Activated naive CD8-positive, alpha-beta T cell treated with anti-CD3 and anti-CD28 coated beads, Interleukin-2, amount 10 ng/mL, durations not matched to agents 7 days and 5 days (primary cell): Measurements from ENCODE around the gene DNPEP. TPM values are rescaled to one million over a fixed set of nuclear protein-coding genes. Genes with fewer than 3 reads are reported as not detected.

ENCODE experiments used
- ATAC-seq: fragments of 150-1000 bp; cut with Tn5 transposase; one replicate; pipeline ENCODE4 v1.10.0; 2021; ENCODE audit warnings: low read depth, moderate library complexity
- POLR2A ChIA-PET: fragments of 350-600 bp; sonication (Branson Sonifier 250); formaldehyde crosslinking; loops from one replicate; lab custom pipeline; 2021; ENCODE audit warnings: antibody characterized with exemption; lab: Charles Lee
- DNase-seq: peaks from one replicate; pipeline ENCODE4 v3.0.0; 2021
- H3K27ac Mint-ChIP-seq: one replicate; pipeline ENCODE4 v1.8.0; 2022; ENCODE audit warnings: mild to moderate bottlenecking, mixed read lengths
- H3K27me3 Mint-ChIP-seq: one replicate; pipeline ENCODE4 v1.8.0; 2022; ENCODE audit warnings: mild to moderate bottlenecking, moderate library complexity, mixed read lengths
- H3K36me3 Mint-ChIP-seq: one replicate; pipeline ENCODE4 v1.8.0; 2021; ENCODE audit warnings: mild to moderate bottlenecking, mixed read lengths
- H3K4me1 Mint-ChIP-seq: one replicate; pipeline ENCODE4 v1.8.0; 2021; ENCODE audit warnings: mixed read lengths
- H3K4me3 Mint-ChIP-seq: one replicate; pipeline ENCODE4 v1.8.0; 2022; ENCODE audit warnings: mild to moderate bottlenecking, moderate library complexity, mixed read lengths
- H3K9me3 Mint-ChIP-seq: one replicate; pipeline ENCODE4 v1.8.0; 2021; ENCODE audit warnings: mixed read lengths
- total RNA-seq, 2 experiments: library from RNA; stranded (reverse); gene quantifications; one replicate each; pipeline ENCODE4 v1.2.3, GENCODE V29; 2021

Gene DNPEP
- total RNA-seq = 10 to 100 TPM; 63.2 to 69.0 TPM

GRCh38 chr2:219387306-219388120, at the start of gene DNPEP:
Gene DNPEP, minus strand, starts transcription at chr2:219387912. Its CDS starts 118 bp downstream, at chr2:219387794.
- Mint-ChIP-seq H3K36me3 (peaks cover 9% of the 10 kb centered on the region), H3K27ac (peak within 1 kb of the TSS; percentile 93), H3K4me1 (peaks cover 8% of the 10 kb centered on the region), H3K9me3 (no peaks in the 10 kb centered on the region), H3K27me3 (no peaks in the 10 kb centered on the region), H3K4me3 (peak within 1 kb of the TSS; percentile 89)
- ATAC-seq (peak; percentile 65), DNase-seq (peak; percentile 97)
- POLR2A ChIA-PET = interaction anchor here (0.7 to 3.4 kb wide), 14 partner anchors 10 to 212 kb away, joined by 3 to 13 read pairs (median 4); partner anchors contain the start of genes CHPF, GMPPA, STK11IP and TMEM198

GRCh38 chr2:219437141-219437540, 49.4 kb upstream of the DNPEP start:
- Mint-ChIP-seq H3K4me1 (peaks cover 6% of the 10 kb centered on the region), H3K27me3 (peaks cover 47% of the 10 kb centered on the region), H3K9me3 (no peaks in the 10 kb centered on the region), H3K4me3 (no peak overlapping the region), H3K36me3 (no peaks in the 10 kb centered on the region), H3K27ac (no peak overlapping the region)
- DNase-seq (no peak), ATAC-seq (no peak)
- POLR2A ChIA-PET = interaction anchor here (1.0 kb wide), 1 partner anchor 15 kb away, joined by 4 read pairs; no protein-coding TSS in a partner anchor

DNA sequence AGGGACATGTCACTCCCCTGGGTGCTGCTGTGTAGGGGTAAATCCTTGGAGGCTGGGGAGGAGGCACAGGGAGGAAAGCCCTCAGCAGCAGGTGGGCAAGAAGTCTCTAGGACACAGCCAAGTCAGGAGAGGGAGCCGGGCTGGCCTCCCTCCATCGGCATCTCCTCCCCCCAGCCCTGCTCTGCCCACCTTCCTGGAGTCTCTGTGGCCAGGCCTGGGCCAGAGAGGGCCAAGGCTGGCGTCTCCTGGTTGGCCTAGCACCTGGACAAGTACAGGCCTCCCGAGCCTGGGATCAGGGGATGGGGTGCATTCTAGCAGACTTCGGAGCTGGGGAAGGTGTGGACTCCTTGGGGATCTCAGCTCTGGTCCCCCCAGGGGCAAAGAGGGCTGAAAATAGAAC, 48.8 kb upstream of the DNPEP start:
- no peak overlapping the region for H3K27ac Mint-ChIP-seq
- no peaks in the 10 kb centered on the region for H3K9me3 Mint-ChIP-seq
- H3K4me1 Mint-ChIP-seq = peaks cover 6% of the 10 kb centered on the region
- peaks cover 46% of the 10 kb centered on the region for H3K27me3 Mint-ChIP-seq
- DNase-seq (no peak), ATAC-seq (no peak)
- POLR2A ChIA-PET = interaction anchor here (1.0 kb wide), 1 partner anchor 15 kb away, joined by 4 read pairs; no protein-coding TSS in a partner anchor
- H3K4me3 Mint-ChIP-seq = no peak overlapping the region
- no peaks in the 10 kb centered on the region for H3K36me3 Mint-ChIP-seq

DNA sequence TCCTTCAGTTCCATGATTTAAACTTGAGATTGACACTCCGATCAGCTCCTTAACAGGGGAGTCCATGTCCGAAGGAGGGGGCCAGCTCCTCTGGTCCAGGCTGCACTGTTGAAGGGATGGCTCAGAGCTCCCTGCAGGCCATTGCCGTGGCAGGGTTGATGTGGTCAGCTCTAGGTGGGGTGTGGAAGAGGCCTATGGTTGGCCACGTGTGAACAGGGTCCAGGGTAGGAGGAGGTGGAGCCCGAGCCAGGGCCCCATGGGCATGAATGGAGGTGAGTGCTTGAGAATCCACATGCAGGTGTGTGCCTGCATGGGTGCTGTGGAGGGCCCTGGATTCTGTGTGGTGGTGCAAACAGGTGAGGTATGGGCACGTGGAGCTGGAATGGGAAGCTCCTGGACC, 48.0 kb upstream of the DNPEP start:
- Mint-ChIP-seq H3K4me3 (no peak overlapping the region), H3K4me1 (peaks cover 3% of the 10 kb centered on the region), H3K27ac (no peak overlapping the region), H3K9me3 (no peaks in the 10 kb centered on the region), H3K36me3 (no peaks in the 10 kb centered on the region), H3K27me3 (peaks cover 38% of the 10 kb centered on the region)
- POLR2A ChIA-PET = no interaction called here
- DNase-seq (no peak), ATAC-seq (no peak)

DNA sequence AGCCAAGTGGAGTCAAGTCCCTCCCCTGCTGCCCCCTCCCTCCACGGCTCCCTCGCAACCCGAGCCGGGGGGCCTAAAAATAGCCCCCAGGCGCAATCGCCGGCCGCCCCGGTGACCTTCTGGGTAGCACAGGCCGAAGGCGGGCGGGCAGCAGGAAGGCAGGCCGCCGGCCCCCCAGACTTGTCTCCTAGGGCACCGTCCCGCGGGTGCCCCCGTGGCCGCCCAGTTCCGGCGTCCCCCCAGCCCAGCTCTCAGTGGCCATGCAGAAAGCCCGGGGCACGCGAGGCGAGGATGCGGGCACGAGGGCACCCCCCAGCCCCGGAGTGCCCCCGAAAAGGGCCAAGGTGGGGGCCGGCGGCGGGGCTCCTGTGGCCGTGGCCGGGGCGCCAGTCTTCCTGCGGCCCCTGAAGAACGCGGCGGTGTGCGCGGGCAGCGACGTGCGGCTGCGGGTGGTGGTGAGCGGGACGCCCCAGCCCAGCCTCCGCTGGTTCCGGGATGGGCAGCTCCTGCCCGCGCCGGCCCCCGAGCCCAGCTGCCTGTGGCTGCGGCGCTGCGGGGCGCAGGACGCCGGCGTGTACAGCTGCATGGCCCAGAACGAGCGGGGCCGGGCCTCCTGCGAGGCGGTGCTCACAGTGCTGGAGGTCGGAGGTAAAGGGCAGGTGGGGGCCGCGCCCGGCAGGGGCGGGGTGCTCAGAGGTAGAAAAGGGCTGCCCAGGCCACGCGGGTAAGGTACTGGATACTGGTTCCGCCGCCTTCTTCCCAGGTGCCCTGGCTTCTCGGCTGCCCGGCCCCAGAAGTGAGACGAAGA, 47.2 kb upstream of the DNPEP start, which contains the start of gene SPEG:
SPEG (plus strand) TSS at position 126 of the 808 bp plus-strand sequence; CDS start at position 261, 135 bp downstream.
- POLR2A ChIA-PET = no interaction called here
- H3K4me1 Mint-ChIP-seq = peaks cover 3% of the 10 kb centered on the region

GRCh38 chr2:219434468-219434717, 46.7 kb upstream of the DNPEP start:
- no peaks in the 10 kb centered on the region for H3K9me3 Mint-ChIP-seq
- peaks cover 33% of the 10 kb centered on the region for H3K27me3 Mint-ChIP-seq
- peaks cover 3% of the 10 kb centered on the region for H3K4me1 Mint-ChIP-seq
- no peak overlapping the region for H3K27ac Mint-ChIP-seq
- no peak overlapping the region for H3K4me3 Mint-ChIP-seq
- H3K36me3 Mint-ChIP-seq = no peaks in the 10 kb centered on the region
- ATAC-seq (no peak), DNase-seq (no peak)
- POLR2A ChIA-PET = no interaction called here

More for the DNA sequence above, 47.2 kb upstream of the DNPEP start, which contains the start of gene SPEG:
- Mint-ChIP-seq H3K4me3 (no peak within 1 kb of the TSS), H3K27ac (no peak within 1 kb of the TSS), H3K9me3 (no peaks in the 10 kb centered on the region), H3K27me3 (peaks cover 33% of the 10 kb centered on the region), H3K36me3 (no peaks in the 10 kb centered on the region)
- no peak for DNase-seq
- peak; percentile 26 for ATAC-seq

DNA sequence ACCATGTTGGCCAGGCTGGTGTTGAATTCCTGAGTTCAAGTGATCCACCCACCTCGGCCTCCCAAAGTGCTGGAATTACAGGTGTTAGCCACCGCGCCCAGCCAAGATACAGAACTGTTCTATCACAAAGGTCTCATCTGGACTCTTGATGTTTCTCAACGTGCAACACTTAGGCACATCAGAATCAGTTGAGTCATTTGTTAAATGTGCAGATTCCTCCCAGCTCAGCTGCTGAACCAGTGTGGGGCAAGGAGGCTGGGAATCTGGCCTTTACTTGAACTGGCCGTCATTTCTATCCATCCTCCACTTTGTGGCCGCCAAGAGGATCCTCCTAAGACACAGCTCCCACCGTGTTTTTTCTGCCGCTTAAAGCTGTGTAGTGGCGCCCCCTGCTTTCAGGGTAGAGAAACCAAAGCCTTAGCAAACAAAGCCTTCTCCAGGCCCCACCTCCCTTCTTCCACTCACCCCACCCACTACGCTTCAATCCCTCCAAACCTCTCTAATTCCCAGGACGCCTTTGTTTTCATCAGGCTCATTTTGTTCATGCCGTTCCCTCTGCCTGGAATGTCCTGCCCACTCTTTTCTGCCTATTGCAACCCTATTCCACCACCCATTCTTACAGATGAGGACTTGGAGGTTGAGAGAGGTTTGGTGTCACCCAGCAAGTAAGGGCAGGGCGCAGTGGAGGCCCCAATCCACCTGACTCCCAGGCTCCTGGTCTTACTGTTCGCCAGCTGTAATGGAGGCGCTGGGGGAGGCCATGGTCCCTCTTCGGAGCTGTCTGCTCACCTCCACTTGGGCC, 46.2 kb upstream of the DNPEP start:
- Mint-ChIP-seq H3K27me3 (peaks cover 33% of the 10 kb centered on the region), H3K4me1 (peaks cover 3% of the 10 kb centered on the region), H3K9me3 (no peaks in the 10 kb centered on the region), H3K4me3 (no peak overlapping the region), H3K27ac (no peak overlapping the region), H3K36me3 (no peaks in the 10 kb centered on the region)
- ATAC-seq (peak; percentile 48), DNase-seq (no peak)
- POLR2A ChIA-PET = no interaction called here

- ATAC-seq = peak; percentile 67
These were observed 43.2 kb upstream of the DNPEP start for GRCh38 chr2:219430633-219431615.

GRCh38 chr2:219429958-219430606, 42.4 kb upstream of the DNPEP start:
- POLR2A ChIA-PET = interaction anchor here (1.6 kb wide), 1 partner anchor 28 kb away, joined by 3 read pairs; no protein-coding TSS in a partner anchor
- peaks cover 3% of the 10 kb centered on the region for H3K4me1 Mint-ChIP-seq
- ATAC-seq (no peak), DNase-seq (no peak)
- peaks cover 36% of the 10 kb centered on the region for H3K27me3 Mint-ChIP-seq
- no peaks in the 10 kb centered on the region for H3K9me3 Mint-ChIP-seq
- no peaks in the 10 kb centered on the region for H3K36me3 Mint-ChIP-seq
- no peak overlapping the region for H3K4me3 Mint-ChIP-seq
- no peak overlapping the region for H3K27ac Mint-ChIP-seq

More at GRCh38 chr2:219430633-219431615, 43.2 kb upstream of the DNPEP start:
- DNase-seq = no peak
- Mint-ChIP-seq H3K27me3 (peaks cover 45% of the 10 kb centered on the region), H3K27ac (no peak overlapping the region), H3K4me1 (peaks cover 3% of the 10 kb centered on the region), H3K9me3 (no peaks in the 10 kb centered on the region), H3K4me3 (no peak overlapping the region), H3K36me3 (no peaks in the 10 kb centered on the region)
- POLR2A ChIA-PET = interaction anchor here (1.6 kb wide), 1 partner anchor 27 kb away, joined by 3 read pairs; no protein-coding TSS in a partner anchor

DNA sequence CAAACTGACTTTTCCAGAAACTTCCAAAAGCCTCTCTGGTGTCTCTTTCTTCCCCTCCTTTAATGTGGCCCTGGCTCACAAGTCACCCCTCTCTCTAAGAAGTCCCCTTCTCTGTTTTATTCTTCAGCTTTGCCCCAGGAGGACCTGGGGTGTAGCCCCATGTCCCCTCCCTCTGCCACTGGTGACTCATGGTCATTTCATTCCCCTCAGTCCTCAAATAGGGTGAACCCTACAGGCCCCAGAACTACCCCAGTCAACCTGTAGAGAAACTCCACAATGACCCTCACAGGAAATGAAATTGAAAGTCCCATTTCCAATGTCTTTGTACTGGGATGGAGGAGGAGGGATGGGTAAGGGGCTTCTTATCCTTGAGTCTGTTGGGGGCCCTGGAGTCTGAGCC, 40.8 kb upstream of the DNPEP start:
- POLR2A ChIA-PET = no interaction called here

DNA sequence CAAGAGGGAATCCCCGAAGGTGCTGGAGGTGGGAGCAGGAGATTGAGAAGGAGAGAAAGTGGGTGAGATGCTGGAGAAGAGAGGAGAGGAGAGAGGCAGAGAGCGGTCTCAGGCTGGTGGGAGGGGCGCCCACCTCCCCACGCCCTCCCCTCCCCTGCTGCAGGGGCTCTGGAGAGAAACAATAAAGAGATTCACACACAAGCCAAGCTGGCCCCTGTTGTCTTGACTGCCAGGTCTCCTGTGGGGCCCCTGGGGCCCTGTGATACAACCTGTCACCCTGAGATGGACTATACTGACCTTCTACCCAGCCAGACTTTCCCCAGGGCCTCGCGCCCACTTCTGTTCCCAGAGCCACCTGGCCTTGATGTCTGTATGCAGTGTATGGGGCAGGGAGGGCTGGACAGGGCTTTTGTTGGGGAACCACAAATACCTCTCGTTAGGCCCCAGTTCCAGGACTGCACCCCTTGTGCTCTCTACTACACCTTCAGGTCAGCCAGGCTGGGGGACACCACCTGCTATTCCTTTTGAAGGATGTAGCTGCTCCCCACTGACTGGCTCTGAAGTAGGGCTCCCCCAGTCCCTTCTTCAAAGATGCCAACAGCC, 38.9 kb upstream of the DNPEP start:
- POLR2A ChIA-PET = no interaction called here
- no peaks in the 10 kb centered on the region for H3K4me1 Mint-ChIP-seq
- H3K36me3 Mint-ChIP-seq = no peaks in the 10 kb centered on the region
- H3K4me3 Mint-ChIP-seq = no peak overlapping the region
- H3K27ac Mint-ChIP-seq = no peak overlapping the region
- no peaks in the 10 kb centered on the region for H3K9me3 Mint-ChIP-seq
- no peak for ATAC-seq
- peaks cover 27% of the 10 kb centered on the region for H3K27me3 Mint-ChIP-seq
- no peak for DNase-seq

More for the DNA sequence above, 40.8 kb upstream of the DNPEP start:
- Mint-ChIP-seq H3K27ac (no peak overlapping the region), H3K4me3 (no peak overlapping the region), H3K36me3 (no peaks in the 10 kb centered on the region), H3K4me1 (no peaks in the 10 kb centered on the region), H3K9me3 (no peaks in the 10 kb centered on the region), H3K27me3 (peaks cover 33% of the 10 kb centered on the region)
- ATAC-seq (no peak), DNase-seq (no peak)
